Right lung (tissue), 5 donors: ENCODE results near the gene CD7. TPM values are rescaled to one million over a fixed set of nuclear protein-coding genes. Genes with fewer than 3 reads are reported as not detected.

ENCODE experiments used
- DNase-seq, 2 donors: peaks; one replicate each; pipeline ENCODE4 v3.0.0-alpha.2; 2013
- polyA plus RNA-seq, 5 donors: library from polyadenylated mRNA; unstranded; fragments of 120-200 nt; gene quantifications; one replicate each; pipeline versions ENCODE4 v1.2.1 to v1.2.3, GENCODE V29; 2013; ENCODE audit warnings: inconsistent platforms in 1 of 5, low replicate concordance in 1 of 5; ENCODE audit not compliant: insufficient read length in 5 of 5, insufficient read depth in 1 of 5

The CD7 gene
- polyA plus RNA-seq, 5 donors: 0.95 to 2.5 (median 1.2) TPM

DNA sequence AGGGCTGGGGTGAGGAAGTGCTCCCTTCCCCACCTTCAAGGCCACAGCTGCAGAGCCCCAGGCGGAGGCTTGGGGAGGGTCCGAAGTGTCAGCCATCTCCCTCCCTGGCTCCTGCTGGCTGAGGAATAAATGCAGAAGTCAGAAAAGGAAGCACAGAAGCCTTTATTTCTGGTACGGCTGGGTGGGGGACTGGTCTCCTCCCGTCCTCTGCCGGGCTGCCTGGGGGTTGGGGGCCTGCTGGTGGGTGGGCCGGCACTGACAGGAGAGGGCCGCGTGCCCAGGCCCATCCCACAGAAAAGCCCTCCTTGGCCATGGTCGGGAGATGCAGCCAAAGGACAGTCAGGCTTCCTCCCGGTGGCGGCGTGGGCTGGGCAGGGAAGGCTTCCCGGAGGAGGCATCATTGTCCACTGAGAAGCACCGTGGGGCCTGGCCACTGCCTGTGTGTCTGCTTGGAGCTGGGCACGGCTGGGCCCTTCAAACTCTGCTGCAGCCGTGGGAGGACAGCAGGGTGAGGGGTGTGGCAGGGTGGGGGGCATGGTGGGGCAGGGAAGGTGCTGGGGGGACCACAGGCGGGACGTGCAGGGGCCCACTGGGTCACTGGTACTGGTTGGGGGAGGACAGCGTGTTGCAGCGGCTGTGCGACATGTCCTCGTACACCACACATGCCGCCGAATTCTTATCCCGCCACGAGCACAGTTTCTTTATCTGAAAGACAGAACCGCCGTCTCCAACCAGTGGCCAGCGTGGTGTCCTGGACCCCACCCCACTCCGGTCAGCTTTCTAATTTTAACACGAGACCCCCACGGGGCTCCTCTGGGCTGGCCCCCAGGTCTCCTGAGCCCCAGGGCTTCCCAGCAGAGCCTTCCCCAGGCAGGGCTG, 2.4 kb downstream of the CD7 start:
- DNase-seq: no peak

DNA sequence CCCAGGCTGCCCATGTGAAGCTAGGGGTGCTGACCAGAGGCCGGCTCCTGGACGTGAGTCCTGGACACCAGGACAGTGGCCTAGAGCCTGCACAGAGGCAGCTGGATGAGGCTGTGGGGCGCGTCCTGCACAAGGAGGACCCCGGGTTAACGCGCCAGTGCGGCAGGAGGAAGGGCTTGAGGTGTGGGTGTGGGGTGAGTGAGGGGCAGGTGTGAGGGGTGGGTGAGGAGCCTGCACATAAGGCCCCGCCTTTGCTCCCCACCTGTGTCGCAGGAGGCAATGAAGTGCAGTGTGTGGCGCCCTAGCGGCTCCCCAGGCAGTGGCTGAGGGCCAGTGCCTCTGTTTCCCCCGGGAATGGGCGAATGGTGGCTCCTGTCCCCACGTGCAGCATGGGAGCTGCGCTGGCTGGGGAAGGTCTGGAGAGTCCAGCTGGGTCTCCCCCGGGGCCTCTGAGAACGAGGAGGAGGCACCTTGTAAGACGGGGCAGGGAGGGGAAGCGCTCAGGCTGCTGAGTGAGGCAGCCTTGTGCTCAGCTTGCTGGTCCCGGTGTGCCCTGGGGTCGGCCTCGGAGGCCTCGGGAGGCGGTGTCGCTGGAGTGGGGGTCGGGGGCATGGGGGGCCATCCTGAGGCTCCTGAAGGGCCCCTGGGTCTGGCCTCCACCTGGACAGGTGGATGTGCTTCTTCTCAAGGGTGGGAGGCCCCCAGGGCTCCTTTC, 3.2 kb downstream of the CD7 start:
- no peak for DNase-seq

DNA sequence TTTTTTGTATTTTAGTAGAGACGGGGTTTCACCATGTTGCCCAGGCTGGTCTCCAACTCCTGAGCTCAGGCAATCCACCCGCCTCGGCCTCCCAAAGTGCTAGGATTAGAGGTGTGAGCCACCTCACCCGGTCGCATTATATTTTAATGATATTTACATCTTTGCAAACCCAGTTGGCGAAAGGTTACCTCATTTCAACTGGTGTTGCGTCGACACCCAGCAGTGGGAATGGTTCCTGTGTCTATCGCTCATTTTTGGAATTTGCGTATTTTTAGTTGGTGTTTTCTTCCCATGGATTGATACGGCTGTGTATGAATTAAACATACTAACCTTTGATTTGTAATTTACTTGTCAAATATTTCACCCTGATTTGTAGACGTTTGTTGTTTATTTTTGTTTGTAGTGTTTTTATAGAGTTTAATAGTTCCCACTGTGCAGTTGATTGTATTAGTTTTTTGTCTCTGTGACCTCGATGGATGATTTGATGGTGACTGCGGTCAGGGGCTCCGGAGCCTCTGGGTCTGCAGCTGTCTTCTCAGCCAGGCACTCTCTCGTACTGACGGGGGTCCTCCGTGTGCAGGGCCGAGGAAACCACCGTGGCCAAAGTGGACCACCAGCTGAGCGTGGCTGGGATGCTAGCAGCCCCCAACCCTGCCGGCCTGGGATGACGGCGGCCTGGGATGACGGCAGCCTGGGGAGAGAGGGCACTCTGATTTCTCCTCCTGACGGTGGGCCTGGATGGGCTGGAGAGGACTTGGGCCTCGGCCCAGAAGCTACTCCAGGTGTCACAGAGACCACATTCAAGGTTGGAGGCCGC, 4.0 kb downstream of the CD7 start:
- no peak for DNase-seq

GRCh38 chr17:82311971-82312370, 5.4 kb downstream of the CD7 start:
- no peak for DNase-seq

DNA sequence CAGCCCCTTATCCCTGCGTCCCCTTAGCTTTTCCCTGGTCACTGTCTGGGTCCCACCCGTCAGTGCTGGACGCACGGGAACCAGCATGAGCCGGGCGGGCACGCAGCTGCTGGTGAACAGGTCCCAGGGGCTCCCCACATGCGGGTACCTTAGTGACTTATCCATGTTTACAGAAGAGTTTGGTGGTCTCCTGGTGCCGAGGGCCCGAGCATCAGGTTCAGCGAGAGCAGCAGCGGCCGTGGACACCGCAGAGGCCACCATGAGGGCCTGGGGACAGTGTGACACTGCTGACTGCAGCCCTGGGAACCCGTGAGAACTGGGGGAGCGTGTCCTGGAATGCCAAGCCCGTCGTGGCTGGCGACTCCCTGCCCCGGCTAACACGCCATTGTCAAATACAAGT, 6.5 kb downstream of the CD7 start:
- no peak for DNase-seq

GRCh38 chr17:82309656-82310570, 7.5 kb downstream of the CD7 start:
- no peak for DNase-seq

DNA sequence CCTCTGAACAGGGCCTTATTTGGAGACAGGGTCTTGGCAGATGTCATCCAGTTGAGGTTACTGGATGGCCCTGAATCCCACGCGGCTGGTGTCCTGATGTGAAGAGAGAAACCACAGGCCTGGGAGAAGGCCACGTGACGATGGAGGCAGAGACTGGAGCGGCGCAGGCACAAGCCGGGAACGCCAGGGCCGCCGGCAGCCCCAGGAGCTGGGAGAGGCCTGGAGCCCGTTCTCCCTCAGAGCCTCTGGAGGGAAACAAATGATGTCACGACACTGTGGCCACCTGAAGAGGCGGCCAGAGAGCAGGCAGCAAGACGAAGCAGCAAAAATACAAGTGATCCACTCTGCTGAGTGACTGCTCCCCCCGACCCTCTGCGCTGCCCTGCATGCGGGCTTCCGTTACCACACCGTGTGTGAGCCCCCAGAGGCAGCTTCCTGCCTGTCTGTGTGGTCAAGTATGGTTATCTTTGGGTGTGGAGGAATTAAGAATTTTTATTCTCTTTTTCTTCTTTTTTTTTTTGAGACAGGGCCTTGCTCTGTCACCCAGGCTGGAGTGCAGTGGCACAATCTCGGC, 11.6 kb downstream of the CD7 start:
- DNase-seq: no peak

DNA sequence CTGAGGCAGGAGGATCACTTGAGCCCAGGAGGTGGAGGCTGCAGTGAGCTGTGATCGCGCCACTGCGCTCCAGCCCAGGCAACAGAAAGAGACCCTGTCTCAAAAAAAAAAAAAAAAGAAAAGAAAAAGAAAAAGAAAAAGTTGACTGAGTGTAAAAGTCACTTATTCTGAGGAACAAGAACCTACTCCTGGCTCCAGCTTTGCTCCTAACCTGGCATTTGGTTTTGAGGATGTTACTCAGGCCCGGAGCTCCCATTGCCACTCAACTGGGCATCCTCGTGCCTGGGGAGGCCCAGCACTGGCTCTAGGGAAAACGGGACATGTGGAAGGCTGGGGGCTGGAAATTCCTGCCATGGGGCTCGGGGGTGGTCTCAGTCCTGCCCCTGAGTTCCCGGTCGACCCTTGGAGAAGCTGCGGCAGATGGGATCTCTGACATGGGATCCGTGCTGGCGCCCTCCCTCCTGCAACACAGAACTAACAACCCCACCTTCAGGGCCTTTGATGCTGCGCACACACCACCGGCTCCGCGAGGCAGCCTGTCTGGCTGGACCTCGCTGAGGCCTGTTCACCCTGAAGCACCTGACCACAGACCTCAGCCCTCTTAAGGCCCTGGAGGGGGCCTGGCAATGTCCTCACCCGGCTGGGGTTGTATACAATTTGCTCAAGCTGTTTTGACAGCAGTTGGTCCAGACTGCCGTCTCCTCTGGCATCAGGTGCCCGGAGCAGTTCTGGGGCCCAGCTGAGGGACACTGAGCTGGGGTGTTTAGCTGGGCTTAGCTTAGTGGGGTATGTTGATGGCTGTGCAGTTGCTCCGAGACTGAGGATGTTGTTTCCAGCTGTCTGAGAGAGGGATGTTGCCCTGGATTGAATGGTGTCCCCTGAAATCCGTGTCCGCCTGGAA, 12.3 kb downstream of the CD7 start:
- DNase-seq: no peak

DNA sequence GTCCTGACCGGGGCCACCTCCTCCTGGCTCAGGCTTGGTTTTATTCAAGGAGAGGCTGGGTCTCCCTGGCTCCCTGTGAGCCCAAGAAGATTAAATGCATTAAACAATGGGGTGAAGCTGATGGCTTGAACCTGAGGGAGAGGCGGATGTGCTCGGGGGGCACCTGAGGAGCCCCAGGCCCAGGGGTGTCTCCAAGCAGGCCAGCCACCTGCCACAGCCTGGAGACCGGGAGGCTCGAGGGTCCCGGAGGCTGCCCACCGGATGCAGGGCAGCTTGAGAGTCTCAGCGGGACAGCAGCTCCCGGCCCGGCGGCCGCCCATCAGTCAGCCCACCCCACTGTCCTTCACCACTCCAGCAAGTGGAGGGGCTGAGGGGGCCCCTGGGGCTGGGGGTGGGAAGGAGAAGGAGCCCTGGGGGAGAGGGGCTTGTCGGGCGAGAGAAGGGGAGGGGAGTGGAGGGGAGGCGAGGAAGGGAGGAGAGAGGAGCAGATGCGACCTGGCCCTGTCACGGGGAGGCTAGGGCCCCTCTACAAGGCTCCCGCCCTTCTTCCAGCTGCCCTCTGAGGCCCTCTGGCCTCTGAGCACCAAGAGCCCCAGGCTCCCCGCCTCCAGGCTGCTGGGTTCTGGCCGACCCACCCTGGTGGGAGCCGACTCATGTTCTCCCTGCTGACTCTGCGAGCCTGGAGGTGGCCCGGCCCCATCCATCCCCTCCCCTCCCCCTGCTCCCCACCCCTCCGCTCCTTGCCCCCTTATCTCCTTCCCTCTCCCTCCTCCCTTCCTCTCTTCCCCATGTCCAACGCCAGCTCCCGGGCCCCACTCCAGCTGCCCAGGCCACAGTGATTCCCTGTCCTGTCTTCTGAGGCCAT, 13.2 kb downstream of the CD7 start:
- no peak for DNase-seq

DNA sequence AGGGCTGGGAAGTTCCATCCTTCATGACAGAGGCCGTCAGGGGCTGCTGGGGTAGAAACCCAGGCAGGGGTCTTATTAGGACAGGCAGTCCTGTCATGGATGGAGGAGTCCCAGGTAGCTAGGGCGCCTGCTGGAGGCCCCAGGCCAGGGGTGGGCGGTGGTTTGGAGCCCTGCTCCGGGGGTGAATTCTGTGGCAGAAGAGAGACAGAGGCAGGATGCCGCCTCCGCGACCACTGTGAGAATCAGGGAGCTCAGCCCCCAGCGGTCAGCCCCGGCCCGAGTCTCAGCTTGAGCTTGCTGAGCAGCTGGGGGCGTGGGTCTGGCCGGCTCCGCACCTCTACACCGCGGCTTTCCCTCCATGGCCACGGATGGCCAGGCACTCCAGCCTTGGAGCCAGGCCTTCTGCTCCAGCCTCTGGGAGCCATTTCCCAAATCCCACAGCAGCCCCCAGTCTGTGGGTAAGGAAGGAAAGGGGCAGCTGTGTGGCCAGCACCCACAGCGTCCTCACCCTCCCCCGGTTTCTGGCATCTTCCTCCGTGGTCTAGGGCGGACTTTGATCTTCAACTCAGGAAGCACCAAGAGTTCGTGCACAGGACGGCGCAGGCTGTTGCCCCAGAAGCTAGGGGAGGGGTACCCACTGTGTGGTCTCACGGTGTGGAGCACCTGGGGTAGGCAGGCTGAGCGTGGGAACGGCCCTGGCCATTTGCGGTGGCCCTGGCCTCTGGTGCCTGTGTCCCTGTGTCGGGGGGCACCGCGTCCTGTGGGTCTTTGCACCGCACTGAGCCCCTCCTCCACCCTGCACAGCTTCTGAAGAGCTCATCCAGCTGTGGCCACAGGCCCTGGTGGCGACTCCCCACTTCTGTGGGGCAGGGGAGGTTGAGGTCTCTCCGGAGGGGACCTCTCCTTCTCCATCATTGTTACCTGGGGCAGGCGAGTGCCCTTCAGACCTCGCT, 14.1 kb downstream of the CD7 start:
- no peak for DNase-seq

- no peak for DNase-seq
Observed at GRCh38 chr17:82302568-82302963, 14.8 kb downstream of the CD7 start.

DNA sequence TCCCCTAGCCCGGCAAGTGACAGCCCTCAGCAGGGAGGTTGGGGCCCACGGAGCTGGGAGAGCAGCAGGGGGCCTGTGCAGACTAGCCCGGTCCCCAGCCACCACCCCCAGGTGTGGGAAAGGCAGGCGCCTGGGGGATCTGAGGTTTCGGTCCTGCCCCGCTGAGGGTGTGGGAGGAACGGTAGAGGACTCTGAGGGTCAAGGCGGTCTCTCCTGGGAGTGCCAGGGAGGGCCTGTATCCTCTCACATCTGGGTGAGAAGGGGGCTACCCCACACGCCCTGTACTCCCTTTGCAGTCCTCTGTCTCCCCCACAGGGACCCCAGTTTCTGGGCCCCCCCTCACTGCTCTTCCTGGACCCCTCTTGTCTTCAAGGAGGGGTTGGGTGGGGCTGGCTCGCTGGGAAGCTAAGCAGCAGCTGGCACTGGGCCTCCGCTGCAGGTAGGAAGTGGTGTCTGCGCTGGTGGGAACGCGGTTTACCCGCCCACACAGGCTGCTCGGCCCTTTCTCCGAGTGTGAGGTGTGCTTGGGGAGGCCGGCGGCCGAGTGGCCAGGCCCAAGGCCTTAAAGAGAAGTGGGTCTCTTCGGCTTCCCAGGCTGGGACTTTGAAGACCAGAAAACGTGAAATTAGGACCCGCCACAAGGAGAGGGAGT, 15.4 kb downstream of the CD7 start:
- DNase-seq: no peak

DNA sequence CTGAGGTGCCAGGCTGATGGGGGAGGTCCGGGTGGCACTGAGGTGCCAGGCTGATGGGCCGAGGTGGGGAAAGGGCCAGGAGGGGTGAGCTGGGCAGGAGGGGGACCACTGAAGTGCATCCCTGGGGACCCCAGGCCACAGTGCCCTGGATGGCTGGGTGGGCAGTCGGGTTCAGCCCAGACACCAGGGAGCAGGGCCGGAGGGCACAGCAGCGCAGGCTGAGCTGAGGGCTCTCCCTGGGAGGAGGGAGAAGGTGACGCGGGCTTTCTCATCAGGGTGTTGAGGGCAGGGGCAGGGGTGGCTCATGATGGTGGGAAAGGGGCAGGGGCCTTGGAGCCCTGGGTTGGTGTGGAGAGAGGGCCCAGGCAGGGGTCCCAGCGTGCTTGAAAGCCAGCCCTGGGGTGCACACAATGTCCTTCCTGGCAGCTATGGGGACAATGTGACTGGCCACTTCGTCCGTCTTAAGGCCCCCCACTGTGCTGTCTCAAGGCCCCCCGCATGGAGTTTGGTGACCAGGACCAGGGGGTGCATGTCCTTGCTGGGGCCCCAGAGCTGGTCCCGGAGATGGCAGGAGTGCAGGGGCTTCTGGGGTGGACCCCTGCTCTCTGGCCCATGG, 16.0 kb downstream of the CD7 start:
- no peak for DNase-seq

GRCh38 chr17:82300707-82301270, 16.6 kb downstream of the CD7 start:
- DNase-seq: no peak

GRCh38 chr17:82300228-82300627, 17.2 kb downstream of the CD7 start:
- DNase-seq: no peak

- DNase-seq: no peak
Observed at GRCh38 chr17:82299452-82299851, 18.0 kb downstream of the CD7 start.
